ENCODE results near the gene SLC13A3. TPM values are rescaled to one million over a fixed set of nuclear protein-coding genes. Genes with fewer than 3 reads are reported as not detected.

SLC13A3 gene
- total RNA-seq, 1 experiment from 2014 or later: not detected

DNA sequence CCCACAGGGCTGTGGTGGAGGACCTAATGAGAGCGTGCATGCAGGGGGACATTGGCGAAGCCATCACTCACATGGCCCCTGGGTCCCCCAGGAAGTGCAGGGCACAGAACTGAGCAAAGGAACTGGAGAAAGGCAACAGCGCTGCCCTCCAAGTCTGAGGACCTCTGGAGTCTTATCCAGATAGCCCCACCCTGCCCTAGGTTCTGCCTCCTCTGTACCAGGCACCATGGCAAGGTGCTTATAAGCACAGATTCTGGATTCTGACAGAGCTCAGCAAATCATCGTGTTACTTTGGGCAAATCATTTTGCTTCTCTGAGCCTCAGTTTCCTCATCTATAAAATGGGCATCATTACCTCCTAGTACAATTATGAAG lies 44.5 kb downstream of the SLC13A3 start:
- H3K9ac ChIP-seq (ENCODE audit: low read length): no peak overlapping the region
- no peaks in the 10 kb centered on the region for H3K9me3 ChIP-seq (ENCODE audit: low read length)
- H2AFZ ChIP-seq (ENCODE audit: low read length): no peak overlapping the region
- H3K4me3 ChIP-seq (ENCODE audit: low read length): no peak overlapping the region
- H3K27ac ChIP-seq (ENCODE audit: low read length): no peak overlapping the region
- H4K20me1 ChIP-seq (ENCODE audit: insufficient read depth, low read depth, low read length): no peaks in the 10 kb centered on the region
- H3K4me2 ChIP-seq (ENCODE audit: low read depth, low read length, poor library complexity, severe bottlenecking): no peak overlapping the region
- H3K9me2 ChIP-seq (replicated peaks; ENCODE audit: insufficient read depth, low read length): no peaks in the 10 kb centered on the region
- no peak for DNase-seq
- H3K36me3 ChIP-seq (ENCODE audit: insufficient read depth, low read length): no peaks in the 10 kb centered on the region
- H3K4me1 ChIP-seq (ENCODE audit: low read length): peaks cover 5% of the 10 kb centered on the region
- no peaks in the 10 kb centered on the region for H3K79me2 ChIP-seq (ENCODE audit: low read length)
- no peaks in the 10 kb centered on the region for H3K27me3 ChIP-seq (ENCODE audit: low read length)

DNA sequence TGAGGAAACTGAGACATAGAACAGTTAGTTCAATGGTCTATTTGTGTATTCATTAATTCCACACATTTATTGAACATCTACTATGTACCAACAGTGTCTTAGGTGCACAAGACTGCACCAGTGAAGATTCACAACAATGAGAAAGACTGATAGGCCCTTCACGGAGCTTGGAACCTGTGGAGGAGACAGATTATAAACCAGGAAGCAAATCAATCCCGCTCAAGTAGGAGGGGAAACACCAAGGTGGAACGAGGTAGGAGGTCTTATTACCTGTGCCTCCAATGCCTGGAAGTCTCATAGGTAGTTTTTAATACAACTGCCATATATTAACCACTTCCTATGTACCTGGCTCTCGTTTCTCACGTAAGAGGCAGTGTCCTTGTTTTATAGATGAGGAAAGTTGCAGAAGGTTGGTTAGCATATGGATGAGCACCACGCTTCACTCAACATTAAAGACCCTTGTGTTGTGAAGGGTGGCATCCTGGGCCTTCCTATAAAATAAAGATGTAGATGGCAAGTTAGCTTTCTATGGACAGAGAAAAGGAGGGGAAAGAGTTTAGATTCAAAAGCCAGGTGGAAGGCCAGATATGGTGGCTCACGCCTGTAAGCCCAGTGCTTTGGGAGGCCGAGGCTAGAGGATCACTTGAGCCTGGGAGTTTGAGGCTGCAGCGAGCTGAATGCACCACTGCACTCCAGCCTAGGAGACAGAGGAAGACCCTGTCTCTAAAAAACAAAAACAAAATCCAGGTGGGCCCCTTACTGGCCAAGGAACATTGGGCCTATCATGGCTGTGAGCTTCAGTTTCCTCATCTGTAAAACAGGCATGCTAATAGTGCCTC lies 45.1 kb downstream of the SLC13A3 start:
- no peak overlapping the region for H3K4me3 ChIP-seq (ENCODE audit: low read length)
- H3K9me3 ChIP-seq (ENCODE audit: low read length): no peaks in the 10 kb centered on the region
- H4K20me1 ChIP-seq (ENCODE audit: insufficient read depth, low read depth, low read length): no peaks in the 10 kb centered on the region
- H3K27me3 ChIP-seq (ENCODE audit: low read length): no peaks in the 10 kb centered on the region
- H3K9ac ChIP-seq (ENCODE audit: low read length): no peak overlapping the region
- no peaks in the 10 kb centered on the region for H3K36me3 ChIP-seq (ENCODE audit: insufficient read depth, low read length)
- no peak overlapping the region for H2AFZ ChIP-seq (ENCODE audit: low read length)
- no peak overlapping the region for H3K27ac ChIP-seq (ENCODE audit: low read length)
- no peaks in the 10 kb centered on the region for H3K9me2 ChIP-seq (replicated peaks; ENCODE audit: insufficient read depth, low read length)
- H3K79me2 ChIP-seq (ENCODE audit: low read length): no peaks in the 10 kb centered on the region
- no peak for DNase-seq
- H3K4me1 ChIP-seq (ENCODE audit: low read length): peaks cover under 1% of the 10 kb centered on the region; the same call in 1 of the 2 replicates
- H3K4me2 ChIP-seq (ENCODE audit: low read depth, low read length, poor library complexity, severe bottlenecking): no peak overlapping the region

DNA sequence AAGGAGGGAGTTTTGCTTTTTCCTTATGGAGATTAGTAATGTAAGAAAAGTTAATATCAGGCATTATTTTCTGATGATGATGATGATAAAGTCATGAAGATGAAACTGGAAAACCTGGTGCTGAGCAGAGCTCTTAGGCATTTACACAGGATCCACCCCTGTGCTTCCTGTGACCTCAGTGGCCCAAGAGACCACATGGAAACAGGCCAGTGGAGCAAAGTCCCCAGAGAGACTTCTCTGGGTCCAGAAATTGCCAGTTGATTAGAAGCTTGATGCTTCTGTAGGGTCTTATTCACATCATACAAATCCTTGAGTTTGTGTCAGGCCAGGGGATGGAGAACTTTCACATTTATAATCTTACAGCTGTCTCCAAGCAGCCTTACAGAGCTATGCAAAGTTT lies 46.1 kb downstream of the SLC13A3 start:
- no peaks in the 10 kb centered on the region for H3K27me3 ChIP-seq (ENCODE audit: low read length)
- no peaks in the 10 kb centered on the region for H3K79me2 ChIP-seq (ENCODE audit: low read length)
- no peaks in the 10 kb centered on the region for H3K36me3 ChIP-seq (ENCODE audit: insufficient read depth, low read length)
- no peak overlapping the region for H3K4me2 ChIP-seq (ENCODE audit: low read depth, low read length, poor library complexity, severe bottlenecking)
- no peak overlapping the region for H3K9ac ChIP-seq (ENCODE audit: low read length)
- no peak overlapping the region for H2AFZ ChIP-seq (ENCODE audit: low read length)
- no peaks in the 10 kb centered on the region for H3K9me3 ChIP-seq (ENCODE audit: low read length)
- DNase-seq: no peak
- no peaks in the 10 kb centered on the region for H3K4me1 ChIP-seq (ENCODE audit: low read length)
- H3K9me2 ChIP-seq (replicated peaks; ENCODE audit: insufficient read depth, low read length): no peaks in the 10 kb centered on the region
- no peak overlapping the region for H3K4me3 ChIP-seq (ENCODE audit: low read length)
- no peak overlapping the region for H3K27ac ChIP-seq (ENCODE audit: low read length)
- no peaks in the 10 kb centered on the region for H4K20me1 ChIP-seq (ENCODE audit: insufficient read depth, low read depth, low read length)

- no peak for DNase-seq
- Histone ChIP-seq H3K9me3 (ENCODE audit: low read length) (no peaks in the 10 kb centered on the region), H3K27me3 (ENCODE audit: low read length) (no peaks in the 10 kb centered on the region), H3K4me2 (ENCODE audit: low read depth, low read length, poor library complexity, severe bottlenecking) (no peak overlapping the region), H2AFZ (ENCODE audit: low read length) (no peak overlapping the region), H3K4me1 (ENCODE audit: low read length) (no peaks in the 10 kb centered on the region), H3K9ac (ENCODE audit: low read length) (no peak overlapping the region), H3K27ac (ENCODE audit: low read length) (no peak overlapping the region), H3K4me3 (ENCODE audit: low read length) (no peak overlapping the region), H4K20me1 (ENCODE audit: insufficient read depth, low read depth, low read length) (no peaks in the 10 kb centered on the region), H3K36me3 (ENCODE audit: insufficient read depth, low read length) (no peaks in the 10 kb centered on the region), H3K79me2 (ENCODE audit: low read length) (no peaks in the 10 kb centered on the region), H3K9me2 (replicated peaks; ENCODE audit: insufficient read depth, low read length) (no peaks in the 10 kb centered on the region)
These were observed 46.6 kb downstream of the SLC13A3 start for GRCh38 chr20:46604551-46605133.

DNA sequence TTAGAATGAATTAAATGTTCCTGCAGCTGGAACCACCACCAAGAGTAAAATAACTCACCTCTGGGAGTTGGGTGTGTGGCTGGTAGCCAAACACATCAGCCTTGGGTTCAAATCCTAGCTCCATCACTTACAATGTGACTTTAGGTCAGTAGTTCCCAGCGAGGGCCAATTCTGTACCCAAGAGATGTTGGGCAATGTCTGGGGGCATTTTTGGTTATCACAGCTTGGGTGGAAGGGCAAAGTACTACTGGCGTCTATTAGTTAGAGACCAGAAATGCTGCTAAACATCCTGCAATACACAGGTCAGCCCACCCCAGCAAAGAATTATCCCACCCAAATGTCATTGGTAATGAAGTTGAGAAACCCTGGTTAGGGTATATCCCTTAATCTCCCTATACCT lies 48.8 kb downstream of the SLC13A3 start:
- Histone ChIP-seq H3K4me3 (ENCODE audit: low read length) (no peak overlapping the region), H3K9ac (ENCODE audit: low read length) (no peak overlapping the region), H2AFZ (ENCODE audit: low read length) (no peak overlapping the region), H3K9me2 (replicated peaks; ENCODE audit: insufficient read depth, low read length) (no peaks in the 10 kb centered on the region), H3K36me3 (ENCODE audit: insufficient read depth, low read length) (no peaks in the 10 kb centered on the region), H3K27ac (ENCODE audit: low read length) (no peak overlapping the region), H3K4me2 (ENCODE audit: low read depth, low read length, poor library complexity, severe bottlenecking) (no peak overlapping the region), H4K20me1 (ENCODE audit: insufficient read depth, low read depth, low read length) (no peaks in the 10 kb centered on the region), H3K9me3 (ENCODE audit: low read length) (no peaks in the 10 kb centered on the region), H3K4me1 (ENCODE audit: low read length) (no peaks in the 10 kb centered on the region), H3K27me3 (ENCODE audit: low read length) (no peaks in the 10 kb centered on the region), H3K79me2 (ENCODE audit: low read length) (no peaks in the 10 kb centered on the region)
- no peak for DNase-seq

DNA sequence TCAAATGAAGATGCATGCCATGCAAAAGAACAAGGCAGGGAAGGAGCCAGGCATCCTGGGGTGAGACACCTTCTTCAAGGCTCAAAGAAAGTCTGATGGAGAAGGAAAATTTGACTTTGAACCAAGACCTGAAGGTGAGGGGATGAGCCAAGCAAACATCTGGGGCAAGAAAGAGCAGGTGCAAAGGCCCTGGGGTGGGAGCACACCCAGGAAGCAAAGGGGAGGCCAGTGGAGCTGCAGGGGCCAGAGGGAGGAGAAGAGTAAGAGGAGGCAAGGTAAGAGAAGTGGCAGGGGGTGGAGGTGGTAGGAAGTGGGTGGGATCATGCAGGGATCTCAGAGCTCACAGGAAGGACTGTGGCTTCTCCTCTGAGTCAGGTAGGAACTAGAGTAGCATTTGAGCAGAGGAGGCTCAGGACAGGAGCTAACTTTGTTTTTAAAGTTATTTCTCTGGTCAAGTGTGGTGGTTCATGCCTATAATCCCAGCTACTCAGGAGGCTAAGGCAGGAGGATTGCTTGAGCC lies 49.6 kb downstream of the SLC13A3 start:
- no peak overlapping the region for H2AFZ ChIP-seq (ENCODE audit: low read length)
- H3K4me2 ChIP-seq (ENCODE audit: low read depth, low read length, poor library complexity, severe bottlenecking): no peak overlapping the region
- no peaks in the 10 kb centered on the region for H3K9me3 ChIP-seq (ENCODE audit: low read length)
- H3K4me3 ChIP-seq (ENCODE audit: low read length): no peak overlapping the region
- no peaks in the 10 kb centered on the region for H4K20me1 ChIP-seq (ENCODE audit: insufficient read depth, low read depth, low read length)
- DNase-seq: no peak
- H3K36me3 ChIP-seq (ENCODE audit: insufficient read depth, low read length): no peaks in the 10 kb centered on the region
- H3K4me1 ChIP-seq (ENCODE audit: low read length): no peaks in the 10 kb centered on the region
- no peaks in the 10 kb centered on the region for H3K79me2 ChIP-seq (ENCODE audit: low read length)
- H3K9me2 ChIP-seq (replicated peaks; ENCODE audit: insufficient read depth, low read length): no peaks in the 10 kb centered on the region
- H3K27ac ChIP-seq (ENCODE audit: low read length): no peak overlapping the region
- H3K27me3 ChIP-seq (ENCODE audit: low read length): no peaks in the 10 kb centered on the region
- H3K9ac ChIP-seq (ENCODE audit: low read length): no peak overlapping the region

GRCh38 chr20:46600286-46600752 lies 50.9 kb downstream of the SLC13A3 start:
- H3K9ac ChIP-seq (ENCODE audit: low read length): no peak overlapping the region
- no peaks in the 10 kb centered on the region for H3K27me3 ChIP-seq (ENCODE audit: low read length)
- DNase-seq: no peak
- H3K4me2 ChIP-seq (ENCODE audit: low read depth, low read length, poor library complexity, severe bottlenecking): no peak overlapping the region
- H4K20me1 ChIP-seq (ENCODE audit: insufficient read depth, low read depth, low read length): no peaks in the 10 kb centered on the region
- no peaks in the 10 kb centered on the region for H3K4me1 ChIP-seq (ENCODE audit: low read length)
- H2AFZ ChIP-seq (ENCODE audit: low read length): no peak overlapping the region
- H3K9me2 ChIP-seq (replicated peaks; ENCODE audit: insufficient read depth, low read length): no peaks in the 10 kb centered on the region
- H3K27ac ChIP-seq (ENCODE audit: low read length): no peak overlapping the region
- no peak overlapping the region for H3K4me3 ChIP-seq (ENCODE audit: low read length)
- H3K36me3 ChIP-seq (ENCODE audit: insufficient read depth, low read length): no peaks in the 10 kb centered on the region
- no peaks in the 10 kb centered on the region for H3K79me2 ChIP-seq (ENCODE audit: low read length)
- H3K9me3 ChIP-seq (ENCODE audit: low read length): no peaks in the 10 kb centered on the region

DNA sequence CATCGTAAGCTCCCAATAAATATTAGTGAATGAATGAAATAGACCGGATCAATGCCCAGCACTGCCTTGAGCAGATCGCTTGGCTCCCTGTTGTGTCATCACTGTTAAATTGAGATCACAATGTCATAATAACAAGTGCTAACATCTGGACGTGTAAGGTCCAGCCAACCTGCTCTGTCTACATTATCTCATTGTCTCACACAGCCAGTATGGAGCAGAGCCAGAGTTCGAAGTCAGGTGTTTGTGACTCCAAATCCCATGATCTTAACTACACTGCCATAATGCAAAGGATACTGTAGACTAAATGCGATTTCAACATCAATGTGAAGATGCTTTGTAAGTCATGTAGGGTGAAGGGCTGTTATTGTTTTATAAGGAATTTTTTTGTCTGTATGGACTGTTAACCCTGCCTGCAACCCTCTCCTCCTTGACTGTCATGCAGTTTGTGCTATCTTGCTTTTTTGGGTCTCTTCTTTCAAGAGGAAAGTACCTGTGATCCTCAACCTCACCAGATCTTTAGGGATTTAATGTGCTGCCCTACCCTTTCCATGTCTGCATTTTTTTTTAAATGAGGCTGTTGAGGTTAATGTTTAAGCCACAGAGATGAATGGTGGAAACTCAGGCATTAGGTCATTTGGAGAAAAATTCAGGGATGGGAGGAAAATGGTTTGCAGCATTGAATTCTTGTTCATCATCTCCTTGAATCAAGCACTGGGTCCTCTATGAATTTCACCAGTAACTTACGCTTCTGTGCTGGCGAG lies 51.9 kb downstream of the SLC13A3 start:
- Histone ChIP-seq H2AFZ (ENCODE audit: low read length) (no peak overlapping the region), H3K9ac (ENCODE audit: low read length) (no peak overlapping the region), H3K27me3 (ENCODE audit: low read length) (no peaks in the 10 kb centered on the region), H3K4me2 (ENCODE audit: low read depth, low read length, poor library complexity, severe bottlenecking) (no peak overlapping the region), H3K4me3 (ENCODE audit: low read length) (no peak overlapping the region), H3K36me3 (ENCODE audit: insufficient read depth, low read length) (no peaks in the 10 kb centered on the region), H3K27ac (ENCODE audit: low read length) (no peak overlapping the region), H3K79me2 (ENCODE audit: low read length) (no peaks in the 10 kb centered on the region), H4K20me1 (ENCODE audit: insufficient read depth, low read depth, low read length) (no peaks in the 10 kb centered on the region), H3K9me2 (replicated peaks; ENCODE audit: insufficient read depth, low read length) (no peaks in the 10 kb centered on the region), H3K9me3 (ENCODE audit: low read length) (no peaks in the 10 kb centered on the region), H3K4me1 (ENCODE audit: low read length) (no peaks in the 10 kb centered on the region)
- DNase-seq: no peak

All from Karpas-422 (cell line).